Osteoblast (primary cell): ENCODE data around the gene PLXNC1. TPM values are rescaled to one million over a fixed set of nuclear protein-coding genes. Genes with fewer than 3 reads are reported as not detected.

Experiments used
- DNase-seq: peaks from one replicate; pipeline ENCODE4 v3.0.0; 2011; ENCODE audit warnings: low spot score, mixed read lengths; ENCODE audit not compliant: insufficient read length; ENCODE audit errors: missing footprints
- H2AFZ ChIP-seq: 2 replicates; pipeline ENCODE4 v1.6.0; 2011; ENCODE audit warnings: mild to moderate bottlenecking, low read length
- H3K27ac ChIP-seq: 2 replicates; pipeline ENCODE4 v1.5.1; 2011; ENCODE audit warnings: mild to moderate bottlenecking, low read depth, low read length, moderate library complexity
- H3K27me3 ChIP-seq: 2 replicates; pipeline ENCODE4 v1.6.0; 2012; ENCODE audit warnings: mild to moderate bottlenecking, control low read depth, inconsistent platforms, low read length, moderate library complexity; ENCODE audit not compliant: insufficient read depth
- H3K36me3 ChIP-seq: 2 replicates; pipeline ENCODE4 v1.5.1; 2011; ENCODE audit warnings: mild to moderate bottlenecking, low read length, control low read depth, moderate library complexity; ENCODE audit not compliant: insufficient read depth
- H3K4me1 ChIP-seq: 2 replicates; pipeline ENCODE4 v1.5.1; 2011; ENCODE audit warnings: mild to moderate bottlenecking, low read length, control low read depth, moderate library complexity; ENCODE audit not compliant: insufficient read depth
- H3K4me2 ChIP-seq: 2 replicates; pipeline ENCODE4 v1.6.0; 2011; ENCODE audit warnings: mild to moderate bottlenecking, low read length; ENCODE audit not compliant: insufficient read depth
- H3K4me3 ChIP-seq: fragments of 200-600 bp; sonication (generic); 3 replicates; pipeline ENCODE4 v1.5.1; 2012; ENCODE audit warnings: mild to moderate bottlenecking, low read length, inconsistent platforms; ENCODE audit not compliant: insufficient read depth
- H3K79me2 ChIP-seq: 2 replicates; pipeline ENCODE4 v1.6.0; 2012; ENCODE audit warnings: mild to moderate bottlenecking, low read length, control low read depth, inconsistent platforms; ENCODE audit not compliant: insufficient read depth
- H3K9me3 ChIP-seq: 2 replicates; pipeline ENCODE4 v1.5.1; 2011; ENCODE audit warnings: low read depth, low read length, control low read depth
- H4K20me1 ChIP-seq: 2 replicates; pipeline ENCODE4 v1.6.0; 2012; ENCODE audit warnings: mild to moderate bottlenecking, low read length, control low read depth; ENCODE audit not compliant: insufficient read depth
- total RNA-seq: library from RNA; depleted of rRNA; stranded (reverse); fragments of >200 nt; gene quantifications from 2 replicates; pipeline ENCODE4 v1.2.3, GENCODE V29; 2012
- TF ChIP-seq, protein P1 (sequence below): IDR thresholded peaks from 2 replicates; pipeline ENCODE4 v1.5.1; 2011; ENCODE audit warnings: mild to moderate bottlenecking, low read depth, low read length, moderate library complexity; ENCODE audit errors: extremely low read depth

Gene PLXNC1
- total RNA-seq, 1 donor, result 3.3 TPM

DNA sequence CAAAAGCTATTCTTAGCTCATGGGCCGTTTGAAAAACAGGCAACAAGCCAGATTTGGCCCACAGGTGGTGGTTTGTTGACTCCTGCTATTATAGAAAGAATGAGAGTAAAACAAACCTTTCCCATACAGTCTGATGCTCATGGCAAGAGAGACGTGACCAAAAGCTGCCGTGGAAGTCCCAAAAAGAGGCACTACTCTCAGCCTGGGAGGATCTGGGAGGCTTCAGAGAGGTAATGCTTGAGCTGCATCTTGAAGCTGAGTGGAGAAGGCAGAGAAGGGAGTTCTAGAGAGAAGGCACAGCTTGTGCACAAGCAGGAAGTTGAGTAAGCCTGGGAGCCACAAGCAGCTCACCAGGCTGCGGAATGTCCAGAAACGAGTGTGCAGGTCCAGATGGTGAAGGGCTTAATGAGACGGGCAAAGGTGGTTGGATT lies 9.6 kb downstream of the PLXNC1 start:
- no peaks in the 10 kb centered on the region for H3K4me1 ChIP-seq
- no peak for DNase-seq
- no peak overlapping the region for H3K4me3 ChIP-seq
- H3K27ac ChIP-seq, result no peak overlapping the region
- no peaks in the 10 kb centered on the region for H3K36me3 ChIP-seq
- TF ChIP-seq, protein P1, sequence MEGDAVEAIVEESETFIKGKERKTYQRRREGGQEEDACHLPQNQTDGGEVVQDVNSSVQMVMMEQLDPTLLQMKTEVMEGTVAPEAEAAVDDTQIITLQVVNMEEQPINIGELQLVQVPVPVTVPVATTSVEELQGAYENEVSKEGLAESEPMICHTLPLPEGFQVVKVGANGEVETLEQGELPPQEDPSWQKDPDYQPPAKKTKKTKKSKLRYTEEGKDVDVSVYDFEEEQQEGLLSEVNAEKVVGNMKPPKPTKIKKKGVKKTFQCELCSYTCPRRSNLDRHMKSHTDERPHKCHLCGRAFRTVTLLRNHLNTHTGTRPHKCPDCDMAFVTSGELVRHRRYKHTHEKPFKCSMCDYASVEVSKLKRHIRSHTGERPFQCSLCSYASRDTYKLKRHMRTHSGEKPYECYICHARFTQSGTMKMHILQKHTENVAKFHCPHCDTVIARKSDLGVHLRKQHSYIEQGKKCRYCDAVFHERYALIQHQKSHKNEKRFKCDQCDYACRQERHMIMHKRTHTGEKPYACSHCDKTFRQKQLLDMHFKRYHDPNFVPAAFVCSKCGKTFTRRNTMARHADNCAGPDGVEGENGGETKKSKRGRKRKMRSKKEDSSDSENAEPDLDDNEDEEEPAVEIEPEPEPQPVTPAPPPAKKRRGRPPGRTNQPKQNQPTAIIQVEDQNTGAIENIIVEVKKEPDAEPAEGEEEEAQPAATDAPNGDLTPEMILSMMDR, result no peak
- H4K20me1 ChIP-seq, result no peaks in the 10 kb centered on the region
- peaks cover 56% of the 10 kb centered on the region for H3K27me3 ChIP-seq
- no peak overlapping the region for H2AFZ ChIP-seq
- no peaks in the 10 kb centered on the region for H3K9me3 ChIP-seq
- no peaks in the 10 kb centered on the region for H3K79me2 ChIP-seq
- no peak overlapping the region for H3K4me2 ChIP-seq

DNA sequence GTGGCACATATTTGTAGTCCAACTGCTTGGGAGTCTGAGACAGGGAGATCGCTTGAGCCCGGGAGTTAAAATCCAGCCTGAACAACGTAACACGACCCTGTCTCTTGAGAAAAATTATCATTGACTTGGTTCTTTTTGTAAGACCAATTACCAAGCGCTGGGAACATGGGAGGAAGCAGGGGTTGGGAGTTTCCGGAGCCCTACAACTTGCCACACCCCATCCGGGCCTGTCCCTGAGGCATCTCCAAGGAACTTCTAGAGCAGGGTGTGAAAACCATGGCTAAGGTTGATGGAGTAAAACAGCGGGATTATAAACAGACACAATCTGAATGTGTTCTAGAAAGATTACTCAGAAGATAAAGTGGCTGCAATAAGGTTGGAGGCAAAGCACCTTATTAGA lies 10.3 kb downstream of the PLXNC1 start:
- Histone ChIP-seq H3K79me2 (no peaks in the 10 kb centered on the region), H4K20me1 (no peaks in the 10 kb centered on the region), H3K27me3 (peaks cover 53% of the 10 kb centered on the region), H3K9me3 (no peaks in the 10 kb centered on the region), H3K27ac (no peak overlapping the region), H2AFZ (no peak overlapping the region), H3K4me3 (no peak overlapping the region), H3K4me2 (no peak overlapping the region), H3K4me1 (no peaks in the 10 kb centered on the region), H3K36me3 (no peaks in the 10 kb centered on the region)
- TF ChIP-seq, protein P1, result no peak
- no peak for DNase-seq

DNA sequence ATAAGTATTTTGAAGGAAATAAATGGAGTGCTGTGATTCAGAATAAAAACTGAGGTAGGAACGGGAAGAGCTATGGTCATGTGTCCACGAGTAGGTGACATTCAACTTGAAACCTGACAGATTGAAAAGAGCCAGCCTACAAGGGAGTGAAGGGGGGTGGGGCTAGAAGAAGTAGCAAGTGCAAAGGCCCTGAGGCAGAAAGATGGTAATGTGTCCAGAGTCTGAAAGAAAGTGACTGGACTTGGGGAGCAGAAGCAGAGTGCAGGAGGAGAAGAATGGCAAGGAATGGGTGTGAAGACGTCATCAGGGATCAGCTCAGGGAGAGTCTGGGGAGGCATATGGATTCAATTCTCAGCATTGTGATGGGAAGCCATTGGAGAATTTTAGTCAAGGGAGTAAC lies 13.7 kb downstream of the PLXNC1 start:
- TF ChIP-seq, protein P1, result no peak
- DNase-seq, result no peak
- H3K4me2 ChIP-seq, result no peak overlapping the region
- no peaks in the 10 kb centered on the region for H4K20me1 ChIP-seq
- H3K4me3 ChIP-seq, result no peak overlapping the region
- no peak overlapping the region for H3K27ac ChIP-seq
- no peaks in the 10 kb centered on the region for H3K36me3 ChIP-seq
- H3K4me1 ChIP-seq, result no peaks in the 10 kb centered on the region
- no peaks in the 10 kb centered on the region for H3K79me2 ChIP-seq
- peaks cover 47% of the 10 kb centered on the region for H3K27me3 ChIP-seq
- H2AFZ ChIP-seq, result no peak overlapping the region
- H3K9me3 ChIP-seq, result no peaks in the 10 kb centered on the region

DNA sequence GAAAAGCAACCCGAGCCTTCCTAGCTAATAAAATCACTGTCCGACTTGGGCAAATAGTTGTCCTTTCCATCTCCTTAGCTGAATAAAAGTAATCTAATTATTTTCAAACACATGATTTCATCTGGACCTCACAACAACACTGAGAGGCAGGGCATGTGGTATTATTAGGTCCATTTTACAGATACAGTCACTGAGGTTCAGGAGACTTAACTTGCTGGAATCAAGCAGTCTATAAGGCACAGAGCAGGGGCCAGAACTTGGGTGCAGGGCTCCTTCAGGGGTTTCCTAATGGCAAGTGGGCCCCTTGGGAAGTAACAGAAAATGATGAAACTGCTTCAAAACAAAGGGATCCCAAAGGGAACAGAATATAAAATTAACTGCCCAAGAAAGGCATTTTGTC lies 15.5 kb downstream of the PLXNC1 start:
- Histone ChIP-seq H3K27me3 (peaks cover 58% of the 10 kb centered on the region), H3K36me3 (no peaks in the 10 kb centered on the region), H2AFZ (no peak overlapping the region), H3K27ac (no peak overlapping the region), H3K4me2 (no peak overlapping the region), H3K9me3 (no peaks in the 10 kb centered on the region), H3K79me2 (no peaks in the 10 kb centered on the region), H3K4me3 (no peak overlapping the region), H4K20me1 (no peaks in the 10 kb centered on the region), H3K4me1 (no peaks in the 10 kb centered on the region)
- no peak for DNase-seq
- TF ChIP-seq, protein P1, result no peak
